Endodermal cell (in vitro differentiated cells): ENCODE results near the gene STAM. TPM values are rescaled to one million over a fixed set of nuclear protein-coding genes. Genes with fewer than 3 reads are reported as not detected.

ENCODE experiments used
- DNase-seq: peaks from one replicate; pipeline ENCODE4 v3.0.0-alpha.2; 2017
- H3K27ac ChIP-seq: 2 replicates; pipeline ENCODE4 v1.5.1; 2013; ENCODE audit warnings: mild to moderate bottlenecking, low read depth, low read length, moderate library complexity
- H3K27me3 ChIP-seq: 2 replicates; pipeline ENCODE4 v1.6.1; 2013; ENCODE audit warnings: mild to moderate bottlenecking, low read length, moderate library complexity; ENCODE audit not compliant: insufficient read depth, control insufficient read depth, poor library complexity, severe bottlenecking
- H3K36me3 ChIP-seq: 2 replicates; pipeline ENCODE4 v1.7.0; 2013; ENCODE audit warnings: mild to moderate bottlenecking, low read length, moderate library complexity; ENCODE audit not compliant: control insufficient read depth, insufficient read depth
- H3K4me1 ChIP-seq: one replicate; pipeline ENCODE4 v1.7.0; 2013; ENCODE audit warnings: low read length; ENCODE audit not compliant: control insufficient read depth, insufficient read depth
- H3K4me3 ChIP-seq: 2 replicates; pipeline ENCODE4 v1.5.1; 2013; ENCODE audit warnings: mild to moderate bottlenecking, low read length, moderate library complexity
- H3K9ac ChIP-seq: 2 replicates; pipeline ENCODE4 v1.6.1; 2013; ENCODE audit warnings: mild to moderate bottlenecking, low read length, moderate library complexity; ENCODE audit not compliant: poor library complexity, severe bottlenecking; ENCODE audit errors: extremely low read depth
- H3K9me3 ChIP-seq: 2 replicates; pipeline ENCODE4 v1.6.1; 2013; ENCODE audit warnings: mild to moderate bottlenecking, low read length, moderate library complexity; ENCODE audit not compliant: control insufficient read depth
- H3K27ac Mint-ChIP-seq: 2 replicates; pipeline ENCODE4 v1.8.0; 2020; ENCODE audit warnings: mixed read lengths
- H3K27me3 Mint-ChIP-seq: 2 replicates; pipeline ENCODE4 v1.8.0; 2021; ENCODE audit warnings: mild to moderate bottlenecking, mixed read lengths; ENCODE audit not compliant: insufficient read depth
- H3K36me3 Mint-ChIP-seq: 2 replicates; pipeline ENCODE4 v1.8.0; 2020; ENCODE audit warnings: low read depth, mixed read lengths
- H3K4me1 Mint-ChIP-seq: 2 replicates; pipeline ENCODE4 v1.8.0; 2020; ENCODE audit warnings: mixed read lengths
- H3K4me3 Mint-ChIP-seq: 2 replicates; pipeline ENCODE4 v1.8.0; 2020; ENCODE audit warnings: mild to moderate bottlenecking, moderate library complexity, mixed read lengths
- H3K9me3 Mint-ChIP-seq: 2 replicates; pipeline ENCODE4 v1.8.0; 2020; ENCODE audit warnings: mild to moderate bottlenecking, mixed read lengths
- WGBS, 2 experiments: methylation state at CpG; one replicate each; pipeline versions ENCODE4 v1.1.5 to v1.1.7; 2013; ENCODE audit warnings: missing lambda C conversion rate in 2 of 2, mixed read lengths in 1 of 2; ENCODE audit not compliant: insufficient coverage in 1 of 2, insufficient read length in 1 of 2; 5-methylcytosine and 5-hydroxymethylcytosine counted together
- total RNA-seq, 2 donors: library from RNA; stranded (reverse); fragmentation: NEBNext Ultra II Directional in 1 of 2; extraction: Animal tissue kit (Norgen Biotek cat#: 25700) in 1 of 2; gene quantifications; 2 replicates in 1 of 2; 3 replicates in 1 of 2; pipeline ENCODE4 v1.2.1, GENCODE V29; 2021
- TF ChIP-seq, protein P1 (sequence below): fragments of 200-600 bp; sonication (generic); conservative IDR thresholded peaks from 2 replicates; pipeline ENCODE4 v1.5.0; 2021; ENCODE audit warnings: antibody characterized with exemption, mild to moderate bottlenecking

The STAM gene
- total RNA-seq, 2 donors from 2014 or later: 26.7 to 30.0 TPM

DNA sequence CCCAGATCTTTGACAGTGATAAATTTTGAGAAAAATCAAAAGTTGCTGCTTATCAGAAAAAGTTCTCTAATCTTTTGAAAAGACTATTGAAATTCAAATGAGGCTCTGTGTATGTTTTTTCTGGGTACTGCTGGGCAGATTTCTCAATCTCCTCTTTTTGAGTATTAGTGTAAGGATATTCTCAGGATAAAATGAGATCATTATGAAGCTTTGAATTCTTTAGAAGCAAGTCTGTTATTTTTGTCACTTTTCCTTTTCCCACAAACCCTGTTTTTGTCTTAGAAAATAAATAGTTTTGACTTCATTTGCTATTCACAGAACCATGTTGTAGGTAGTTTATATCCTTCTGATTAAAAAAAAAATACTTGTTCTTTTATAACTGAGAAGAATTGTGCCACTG, 7.9 kb downstream of the STAM start:
- TF ChIP-seq, protein P1, sequence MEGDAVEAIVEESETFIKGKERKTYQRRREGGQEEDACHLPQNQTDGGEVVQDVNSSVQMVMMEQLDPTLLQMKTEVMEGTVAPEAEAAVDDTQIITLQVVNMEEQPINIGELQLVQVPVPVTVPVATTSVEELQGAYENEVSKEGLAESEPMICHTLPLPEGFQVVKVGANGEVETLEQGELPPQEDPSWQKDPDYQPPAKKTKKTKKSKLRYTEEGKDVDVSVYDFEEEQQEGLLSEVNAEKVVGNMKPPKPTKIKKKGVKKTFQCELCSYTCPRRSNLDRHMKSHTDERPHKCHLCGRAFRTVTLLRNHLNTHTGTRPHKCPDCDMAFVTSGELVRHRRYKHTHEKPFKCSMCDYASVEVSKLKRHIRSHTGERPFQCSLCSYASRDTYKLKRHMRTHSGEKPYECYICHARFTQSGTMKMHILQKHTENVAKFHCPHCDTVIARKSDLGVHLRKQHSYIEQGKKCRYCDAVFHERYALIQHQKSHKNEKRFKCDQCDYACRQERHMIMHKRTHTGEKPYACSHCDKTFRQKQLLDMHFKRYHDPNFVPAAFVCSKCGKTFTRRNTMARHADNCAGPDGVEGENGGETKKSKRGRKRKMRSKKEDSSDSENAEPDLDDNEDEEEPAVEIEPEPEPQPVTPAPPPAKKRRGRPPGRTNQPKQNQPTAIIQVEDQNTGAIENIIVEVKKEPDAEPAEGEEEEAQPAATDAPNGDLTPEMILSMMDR: no peak
- Histone ChIP-seq H3K9me3 (peaks cover 55% of the 10 kb centered on the region), H3K27me3 (no peaks in the 10 kb centered on the region), H3K27ac (no peak overlapping the region), H3K36me3 (peaks cover 39% of the 10 kb centered on the region), H3K4me1 (no peaks in the 10 kb centered on the region), H3K4me3 (no peak overlapping the region), H3K9ac (no peak overlapping the region)
- peaks cover 66% of the 10 kb centered on the region for H3K36me3 Mint-ChIP-seq
- H3K4me3 Mint-ChIP-seq: no peak overlapping the region
- no peaks in the 10 kb centered on the region for H3K27me3 Mint-ChIP-seq
- peaks cover 31% of the 10 kb centered on the region for H3K9me3 Mint-ChIP-seq
- peaks cover 13% of the 10 kb centered on the region for H3K4me1 Mint-ChIP-seq
- H3K27ac Mint-ChIP-seq: no peak overlapping the region
- no peak for DNase-seq

DNA sequence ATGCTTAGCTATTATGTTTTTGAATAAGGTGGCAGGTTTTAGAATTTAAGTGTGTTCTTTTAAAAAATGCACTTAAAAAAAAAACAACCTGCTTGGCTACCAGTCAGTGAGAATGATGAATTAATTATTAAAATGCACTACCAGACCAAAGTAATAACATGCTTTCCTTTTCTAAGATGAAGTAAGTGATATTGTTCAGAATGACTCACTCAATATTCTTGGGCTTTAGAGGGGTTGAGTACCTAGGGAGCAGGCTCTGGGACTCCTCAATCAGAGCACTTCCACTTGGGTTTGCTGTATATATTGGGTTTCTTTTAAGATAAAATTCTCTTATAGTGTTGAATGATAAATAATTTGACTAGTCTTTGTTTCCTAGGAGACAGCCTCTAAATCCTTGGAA, 8.6 kb downstream of the STAM start:
- H3K36me3 Mint-ChIP-seq: peaks cover 68% of the 10 kb centered on the region
- H3K9me3 Mint-ChIP-seq: peaks cover 36% of the 10 kb centered on the region
- H3K4me3 Mint-ChIP-seq: no peak overlapping the region
- Histone ChIP-seq H3K9me3 (peaks cover 59% of the 10 kb centered on the region), H3K4me1 (no peaks in the 10 kb centered on the region), H3K27ac (no peak overlapping the region), H3K27me3 (no peaks in the 10 kb centered on the region), H3K36me3 (peaks cover 33% of the 10 kb centered on the region), H3K9ac (no peak overlapping the region), H3K4me3 (peak overlapping the region; percentile 15)
- no peak for DNase-seq
- TF ChIP-seq, protein P1: no peak
- no peaks in the 10 kb centered on the region for H3K27me3 Mint-ChIP-seq
- H3K4me1 Mint-ChIP-seq: peaks cover 13% of the 10 kb centered on the region
- H3K27ac Mint-ChIP-seq: no peak overlapping the region

DNA sequence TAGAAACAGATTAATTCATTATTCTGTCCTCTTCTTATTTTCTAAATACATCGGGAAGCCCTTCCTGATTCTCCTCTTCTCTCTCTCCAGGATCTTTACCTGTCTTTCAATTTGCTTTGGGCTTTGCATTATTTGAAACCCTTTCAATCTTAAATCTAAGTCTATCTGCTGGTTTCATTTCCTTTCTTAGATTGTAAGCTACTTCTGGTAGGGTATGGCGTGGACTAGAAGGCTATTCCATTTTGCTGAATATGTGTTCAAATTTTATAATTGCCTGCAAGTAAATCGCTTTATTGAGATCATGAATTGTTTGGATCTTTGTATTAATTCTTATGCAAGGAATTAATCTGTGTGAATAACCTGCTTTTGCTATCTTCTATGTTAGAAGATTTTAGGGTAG, 11.1 kb downstream of the STAM start:
- Mint-ChIP-seq H3K27ac (no peak overlapping the region), H3K9me3 (peaks cover 43% of the 10 kb centered on the region), H3K4me1 (peaks cover 13% of the 10 kb centered on the region), H3K36me3 (peaks cover 64% of the 10 kb centered on the region), H3K27me3 (no peaks in the 10 kb centered on the region), H3K4me3 (no peak overlapping the region)
- Histone ChIP-seq H3K27ac (no peak overlapping the region), H3K9me3 (peaks cover 59% of the 10 kb centered on the region), H3K9ac (no peak overlapping the region), H3K36me3 (peaks cover 22% of the 10 kb centered on the region), H3K4me1 (no peaks in the 10 kb centered on the region), H3K27me3 (no peaks in the 10 kb centered on the region), H3K4me3 (no peak overlapping the region)
- 95 to 100% methylated on average over 2 to 3 of the region's 3 CpGs for WGBS, 2 experiments
- TF ChIP-seq, protein P1: no peak
- no peak for DNase-seq
